Coronary artery (tissue), 2 donors: ENCODE data around the gene GALT.

Experiments used
- DNase-seq: peaks from one replicate; pipeline ENCODE4 v3.0.0-alpha.2; 2017; ENCODE audit warnings: low spot score
- H3K27ac ChIP-seq, 2 donors: fragments of 200-600 bp; sonication (generic); one replicate each; pipeline ENCODE4 v1.5.1; 2016 to 2019
- H3K4me3 ChIP-seq: fragments of 200-600 bp; sonication (generic); 2 replicates; pipeline ENCODE4 v1.5.1; 2016; ENCODE audit warnings: mild to moderate bottlenecking, moderate library complexity
- TF ChIP-seq, protein P1 (sequence below): fragments of 200-600 bp; sonication (generic); IDR thresholded peaks from one replicate; pipeline ENCODE4 v1.5.1; 2019; ENCODE audit warnings: antibody characterized with exemption

GALT gene

DNA sequence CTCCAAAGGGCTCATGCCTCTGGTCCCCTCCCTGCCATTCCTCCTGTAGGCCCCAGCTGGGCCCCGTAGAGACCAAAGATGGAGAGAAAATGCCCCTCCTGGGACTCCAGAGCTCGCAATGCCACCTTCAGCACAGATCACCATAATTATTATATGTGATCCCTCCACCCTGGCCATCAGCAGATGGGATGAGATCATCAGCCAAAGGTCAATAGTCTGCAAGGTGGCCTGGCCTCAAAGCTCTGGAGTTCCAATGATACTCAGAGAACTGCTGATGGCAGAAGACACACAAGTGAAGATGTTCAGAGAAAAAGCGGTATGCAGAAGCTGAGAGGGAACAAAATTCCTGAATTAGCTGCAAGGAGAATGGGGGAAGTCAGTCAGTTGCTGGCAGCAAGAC, 39.6 kb upstream of the GALT start:
- no peak for DNase-seq
- TF ChIP-seq, protein P1, sequence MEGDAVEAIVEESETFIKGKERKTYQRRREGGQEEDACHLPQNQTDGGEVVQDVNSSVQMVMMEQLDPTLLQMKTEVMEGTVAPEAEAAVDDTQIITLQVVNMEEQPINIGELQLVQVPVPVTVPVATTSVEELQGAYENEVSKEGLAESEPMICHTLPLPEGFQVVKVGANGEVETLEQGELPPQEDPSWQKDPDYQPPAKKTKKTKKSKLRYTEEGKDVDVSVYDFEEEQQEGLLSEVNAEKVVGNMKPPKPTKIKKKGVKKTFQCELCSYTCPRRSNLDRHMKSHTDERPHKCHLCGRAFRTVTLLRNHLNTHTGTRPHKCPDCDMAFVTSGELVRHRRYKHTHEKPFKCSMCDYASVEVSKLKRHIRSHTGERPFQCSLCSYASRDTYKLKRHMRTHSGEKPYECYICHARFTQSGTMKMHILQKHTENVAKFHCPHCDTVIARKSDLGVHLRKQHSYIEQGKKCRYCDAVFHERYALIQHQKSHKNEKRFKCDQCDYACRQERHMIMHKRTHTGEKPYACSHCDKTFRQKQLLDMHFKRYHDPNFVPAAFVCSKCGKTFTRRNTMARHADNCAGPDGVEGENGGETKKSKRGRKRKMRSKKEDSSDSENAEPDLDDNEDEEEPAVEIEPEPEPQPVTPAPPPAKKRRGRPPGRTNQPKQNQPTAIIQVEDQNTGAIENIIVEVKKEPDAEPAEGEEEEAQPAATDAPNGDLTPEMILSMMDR = no peak
- H3K4me3 ChIP-seq = no peak overlapping the region
- no peak overlapping the region for H3K27ac ChIP-seq

DNA sequence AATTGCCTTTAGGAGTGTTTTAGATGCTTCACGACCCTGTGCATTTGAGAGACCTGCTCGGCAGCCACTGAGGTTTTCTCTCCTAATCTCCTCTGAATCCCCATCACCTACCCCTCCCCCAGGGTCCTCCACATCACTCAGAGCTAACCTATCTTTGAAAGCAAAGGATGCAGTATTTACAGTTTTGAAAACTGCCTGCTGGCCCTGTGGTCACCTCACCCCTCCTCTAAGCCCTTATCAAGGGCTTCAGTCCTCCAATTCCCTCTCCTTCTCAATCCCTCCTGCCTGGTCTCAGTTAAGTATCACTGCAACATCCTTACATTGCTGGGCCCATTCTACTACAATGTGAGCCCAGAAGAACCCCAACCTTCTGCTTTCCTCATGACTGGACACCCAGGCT, 39.1 kb upstream of the GALT start:
- Histone ChIP-seq H3K27ac (no peak overlapping the region), H3K4me3 (no peak overlapping the region)
- TF ChIP-seq, protein P1 = no peak
- no peak for DNase-seq

DNA sequence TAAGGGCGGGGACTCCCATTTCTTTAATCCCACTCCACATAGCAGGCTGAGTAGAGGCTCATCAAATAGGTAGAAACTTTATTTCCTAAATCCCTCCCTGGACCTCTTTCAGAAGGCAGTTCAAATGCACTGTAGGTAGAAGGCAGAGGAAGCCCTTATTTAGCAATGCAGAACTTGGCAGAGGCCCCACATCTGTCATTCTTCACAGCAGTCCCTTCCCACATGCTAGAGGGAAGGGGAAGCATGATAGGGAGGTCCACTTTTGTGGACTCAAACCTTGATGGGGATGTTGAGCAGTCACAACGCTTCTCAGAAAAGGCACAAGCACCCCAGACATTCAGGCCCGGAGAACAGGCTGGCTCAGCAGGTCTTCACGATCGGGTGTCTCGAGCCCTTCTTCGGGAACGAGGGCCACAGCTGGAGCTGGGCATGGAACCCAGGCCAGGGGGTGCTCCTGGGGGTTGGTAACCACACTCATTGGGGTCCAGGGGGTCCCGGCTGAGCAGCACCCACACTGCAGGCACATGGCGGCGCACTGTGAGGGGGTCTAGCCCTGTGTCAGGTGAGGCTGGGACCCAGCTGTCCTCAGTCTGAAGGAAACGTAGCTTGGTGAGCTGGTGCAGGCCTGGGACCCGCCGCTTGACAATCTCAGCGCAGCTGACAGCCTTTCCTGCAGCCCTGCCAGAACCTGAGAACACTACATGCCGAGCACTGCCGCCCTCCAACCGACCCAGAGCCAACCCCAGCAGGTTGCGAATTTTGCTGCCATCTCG, 35.9 kb upstream of the GALT start:
- no peak for DNase-seq
- TF ChIP-seq, protein P1 = no peak
- Histone ChIP-seq H3K27ac (no peak overlapping the region), H3K4me3 (peak overlapping the region; percentile 87)

DNA sequence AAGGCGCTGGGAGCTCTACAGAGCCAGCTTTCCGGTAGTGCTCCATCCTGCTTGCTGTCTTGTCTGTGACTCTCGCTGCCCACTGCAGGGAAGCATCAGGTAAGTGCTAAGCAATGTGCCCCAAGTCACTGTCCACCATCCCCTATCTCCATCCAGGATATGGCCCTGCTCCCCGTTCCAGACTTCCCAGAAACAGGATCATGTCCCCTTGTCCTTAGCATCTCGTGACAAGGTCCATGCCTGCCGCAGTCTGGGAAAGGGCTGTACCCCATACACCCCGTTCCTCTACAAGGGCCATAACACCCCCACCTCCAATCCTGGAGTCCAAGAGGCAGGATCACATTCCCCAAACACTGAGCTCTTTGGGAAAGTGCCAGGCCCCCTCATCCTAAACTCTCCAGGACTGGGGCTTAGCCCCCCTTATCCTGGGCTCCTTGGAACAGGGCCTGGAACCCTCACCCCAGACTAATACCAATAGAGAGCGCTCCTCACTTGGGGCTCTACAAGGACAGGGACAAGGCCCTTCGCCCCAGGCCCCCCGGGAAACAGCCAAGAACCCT, 35.1 kb upstream of the GALT start:
- H3K27ac ChIP-seq = peak overlapping the region; percentile 61 to 89
- H3K4me3 ChIP-seq = peak overlapping the region; percentile 87
- TF ChIP-seq, protein P1 = no peak
- no peak for DNase-seq

DNA sequence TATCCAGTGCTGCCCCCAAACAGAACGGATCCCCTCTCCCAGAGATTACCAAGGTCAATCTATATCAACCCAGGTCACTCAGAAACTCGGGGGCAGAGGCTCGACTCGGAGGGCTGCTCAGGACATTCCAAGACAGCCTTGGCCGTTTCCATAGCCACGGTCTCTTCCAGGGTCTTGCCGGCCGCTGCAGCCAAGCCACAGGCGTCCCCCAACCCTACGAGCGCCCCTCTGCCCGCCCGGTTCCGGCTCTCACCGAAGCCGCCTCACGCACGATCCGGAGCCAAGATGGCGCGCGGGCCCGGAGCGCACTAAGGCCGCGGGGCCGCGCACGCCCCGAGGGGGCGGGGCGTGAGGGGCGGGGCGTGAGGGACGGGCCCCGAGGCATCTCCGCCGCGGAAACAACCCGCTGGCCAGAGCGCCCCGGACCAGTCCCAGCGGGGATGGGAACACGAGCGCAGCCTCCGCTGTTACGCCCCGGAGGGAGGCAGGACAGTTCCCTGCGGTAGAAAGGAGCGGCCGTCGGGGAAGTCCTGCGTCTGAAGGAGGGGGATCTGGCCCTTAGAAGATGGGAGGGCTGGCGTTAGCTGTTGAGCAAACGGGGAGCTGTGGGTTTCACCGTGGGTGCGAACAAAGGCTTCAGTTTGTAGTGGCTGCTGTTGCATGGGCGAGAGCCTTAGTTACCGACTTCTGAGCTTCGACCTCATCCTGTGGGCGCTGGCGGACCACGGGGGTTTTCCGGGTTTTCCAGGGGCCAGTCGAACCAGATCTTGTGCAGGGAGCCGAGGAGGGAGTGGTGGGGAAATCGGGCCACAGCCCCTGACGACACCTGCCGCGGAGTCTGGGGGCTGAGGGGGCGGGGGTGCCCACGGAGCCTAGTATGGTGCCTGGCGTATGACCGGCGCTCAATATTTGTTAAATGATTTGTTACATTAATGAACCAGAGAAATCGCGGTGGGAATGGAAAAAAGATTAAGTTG, 34.4 kb upstream of the GALT start, which contains the start of gene RPP25L:
Gene RPP25L (minus strand): TSS at position 287 of the 977 bp plus-strand sequence. CDS start 801 bp downstream, outside the sequence.
- Histone ChIP-seq H3K4me3 (peak within 1 kb of the TSS; percentile 87), H3K27ac (peak within 1 kb of the TSS; percentile 61 to 89)
- peak; percentile 85 for DNase-seq
- TF ChIP-seq, protein P1 = no peak

DNA sequence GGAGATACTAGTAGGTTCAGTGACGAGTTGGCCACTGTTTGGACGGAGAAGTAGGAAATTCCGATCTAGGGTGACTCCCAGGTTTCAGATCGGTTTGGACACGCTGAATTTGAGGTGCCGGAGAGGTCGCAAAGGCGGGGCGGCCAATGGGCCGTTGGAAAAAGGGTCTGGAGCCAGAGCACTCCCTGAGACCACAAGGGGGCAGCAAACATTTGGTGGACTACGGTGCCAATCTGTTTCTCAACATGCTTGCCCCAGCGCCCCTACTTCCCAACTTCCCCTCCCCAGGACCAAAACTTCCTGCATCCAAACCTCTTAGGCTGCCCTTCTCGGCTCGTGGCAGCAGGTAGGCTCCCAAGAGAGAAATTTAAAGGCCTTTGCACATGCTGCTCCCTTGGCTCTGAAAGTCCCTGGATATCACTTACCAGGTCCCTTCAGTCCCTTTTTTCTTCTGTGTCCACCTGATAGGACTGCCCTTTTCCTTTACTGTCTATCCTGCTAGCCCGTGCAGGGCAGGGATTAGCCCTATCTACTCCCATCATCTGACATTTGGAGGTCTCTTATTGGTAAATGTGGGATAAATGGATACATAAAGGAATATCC, 33.6 kb upstream of the GALT start:
- no peak for DNase-seq
- Histone ChIP-seq H3K4me3 (peak overlapping the region; percentile 87), H3K27ac (peak overlapping the region; percentile 61 to 89)
- TF ChIP-seq, protein P1 = peak; percentile 84
